LNCAP (cell line): ENCODE measurements around the gene VWCE.

ENCODE experiments used
- CTCF ChIP-seq: fragments of 450-650 bp; IDR thresholded peaks from 2 replicates; pipeline ENCODE4 v1.5.1; 2017; ENCODE audit warnings: mild to moderate bottlenecking

The VWCE gene

DNA sequence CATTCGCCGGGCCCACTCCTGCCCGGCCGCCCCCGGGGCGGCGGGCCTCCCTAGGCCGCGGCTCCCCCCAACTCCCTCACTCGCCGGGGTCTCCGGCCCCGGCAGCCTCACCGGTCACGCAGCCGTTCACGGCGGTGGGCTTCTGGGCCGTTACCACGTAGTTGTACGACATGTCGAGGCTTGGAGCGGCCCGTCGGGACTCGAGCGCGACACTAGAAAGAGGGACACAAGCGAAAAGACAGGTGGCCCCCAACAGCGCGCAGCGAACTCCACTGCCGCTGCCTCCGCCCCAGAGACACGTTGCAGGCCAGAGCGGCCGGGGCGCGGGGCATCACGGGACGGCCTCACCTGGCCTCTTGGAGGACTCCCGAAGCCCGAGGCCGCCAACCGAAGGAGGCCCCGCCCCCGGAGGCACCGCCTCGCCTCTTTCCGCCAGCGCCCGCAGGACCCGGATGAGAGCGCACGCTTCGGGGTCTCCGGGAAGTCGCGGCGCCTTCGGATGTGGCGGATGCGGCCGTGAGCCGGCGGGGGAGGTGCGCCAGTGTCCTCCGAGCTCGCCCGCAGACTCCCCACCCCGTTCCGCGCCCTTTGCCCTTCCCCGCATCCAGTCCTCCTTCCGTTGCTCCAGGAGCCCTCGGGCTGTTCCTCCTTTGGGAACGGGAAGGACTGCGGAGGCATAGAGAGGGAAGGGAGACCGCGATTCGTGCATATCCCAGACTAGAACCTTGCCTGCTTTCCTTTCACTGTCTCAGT, 37.9 kb upstream of the VWCE start, which contains the start of the genes DDB1 and TKFC:
DDB1 (minus strand) TSS at position 309 of the 753 bp plus-strand sequence; CDS start at position 172, 137 bp downstream.
TKFC (plus strand) TSS at position 432 of the 753 bp plus-strand sequence. CDS start 1,501 bp downstream, outside the sequence.
- no peak for TF ChIP-seq CTCF

DNA sequence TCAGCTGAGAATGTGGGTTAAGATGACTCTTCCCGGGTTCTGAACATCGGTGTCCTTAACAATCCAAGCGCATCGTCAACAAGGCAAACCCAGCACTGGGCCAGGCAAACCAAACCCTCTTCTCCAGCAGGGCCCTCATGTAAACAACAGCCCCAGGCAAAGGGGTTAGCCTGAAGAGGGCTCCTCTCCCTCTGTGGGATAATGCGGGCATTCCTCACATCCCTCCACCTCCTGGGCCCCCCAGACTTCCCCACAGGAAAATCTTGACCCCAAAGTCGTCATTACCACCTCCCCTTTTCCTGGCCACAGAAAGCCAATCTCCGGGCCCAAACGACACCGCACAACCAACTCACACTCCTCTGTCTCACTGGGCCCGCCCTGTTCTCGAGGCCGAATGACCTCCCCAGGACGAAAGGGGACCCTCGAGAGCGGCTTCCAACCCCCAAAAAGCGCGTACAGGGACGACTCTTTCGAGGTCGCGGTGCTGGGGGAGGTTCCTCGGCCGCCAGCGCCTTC, 37.2 kb upstream of the VWCE start:
- no peak for TF ChIP-seq CTCF

DNA sequence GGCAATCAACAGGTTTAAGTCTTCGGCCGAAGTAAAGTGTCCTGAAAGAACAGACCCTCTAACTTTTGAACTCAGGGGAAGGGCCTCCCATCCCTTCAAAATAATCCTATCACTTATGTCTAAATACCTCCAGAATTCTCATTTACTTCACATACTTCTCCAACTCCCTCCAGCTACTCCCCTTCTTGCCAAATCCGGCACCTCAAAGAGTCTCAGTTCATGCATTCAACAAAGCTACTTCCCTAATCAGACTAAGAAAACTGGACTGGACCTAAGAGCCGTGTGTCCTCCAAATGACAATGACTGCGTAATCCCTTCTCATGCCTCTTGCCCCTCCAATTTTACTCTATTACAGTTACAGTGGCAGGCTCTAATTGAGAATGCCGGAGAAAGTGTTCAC, 36.5 kb upstream of the VWCE start:
- no peak for TF ChIP-seq CTCF

DNA sequence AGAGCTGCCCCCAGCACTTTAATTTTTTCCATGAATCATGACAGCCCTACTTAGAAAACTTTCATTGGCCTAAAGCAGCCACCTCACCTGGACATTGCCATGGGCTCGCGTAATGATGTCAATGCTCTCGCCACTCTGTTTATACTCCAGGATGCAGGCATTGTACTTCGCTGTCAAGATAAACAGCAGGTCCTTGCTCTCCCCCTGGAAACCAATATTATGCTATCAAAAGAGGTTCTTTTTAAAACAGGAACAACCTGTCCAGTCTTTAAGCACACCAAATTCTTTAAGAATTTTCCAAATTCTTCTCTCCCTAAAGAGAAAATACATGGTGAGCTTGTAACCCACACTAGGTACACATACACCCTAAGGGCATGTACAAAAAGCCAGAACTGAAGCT, 34.8 kb upstream of the VWCE start:
- no peak for TF ChIP-seq CTCF

DNA sequence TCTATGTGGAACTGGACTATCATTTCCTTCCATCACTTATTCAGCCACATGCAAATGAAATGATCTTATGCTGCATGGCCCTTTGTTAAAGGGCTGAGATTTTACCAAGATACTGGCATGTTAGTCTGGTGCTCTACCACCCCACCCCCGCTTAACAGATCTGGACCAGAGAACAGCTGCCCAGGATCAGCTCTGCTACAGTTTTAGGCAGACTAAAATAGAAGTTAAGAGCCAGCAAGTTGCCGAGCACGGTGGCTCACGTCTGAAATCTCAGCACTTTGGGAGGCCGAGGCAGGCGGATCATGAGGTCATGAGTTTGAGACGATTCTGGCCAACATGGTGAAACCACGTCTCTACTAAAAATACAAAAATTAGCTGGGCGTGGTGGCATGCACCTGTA, 33.2 kb upstream of the VWCE start:
- no peak for TF ChIP-seq CTCF

DNA sequence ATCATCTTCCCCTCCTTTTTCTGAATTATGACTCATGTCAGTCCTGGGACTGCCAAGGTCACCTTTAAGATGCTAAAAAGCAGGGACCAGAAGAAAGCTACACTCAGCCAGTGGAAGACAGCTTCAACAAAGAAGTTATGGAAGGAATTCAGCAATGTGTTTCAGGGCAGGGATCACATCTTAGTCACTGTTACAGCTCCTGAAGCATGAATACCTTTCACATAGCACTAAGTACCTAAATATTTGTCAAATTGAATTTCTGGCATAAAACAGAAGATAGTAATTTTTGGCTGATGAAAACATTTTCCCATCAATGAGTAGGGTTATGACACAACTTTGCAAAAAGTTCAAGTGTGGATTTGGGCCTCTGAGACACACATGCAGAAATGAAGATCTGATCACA, 32.6 kb upstream of the VWCE start:
- no peak for TF ChIP-seq CTCF

- no peak for TF ChIP-seq CTCF
These were observed 30.7 kb upstream of the VWCE start for GRCh38 chr11:61325649-61326414.
